ENCODE results near the gene HOXC6.

DNA sequence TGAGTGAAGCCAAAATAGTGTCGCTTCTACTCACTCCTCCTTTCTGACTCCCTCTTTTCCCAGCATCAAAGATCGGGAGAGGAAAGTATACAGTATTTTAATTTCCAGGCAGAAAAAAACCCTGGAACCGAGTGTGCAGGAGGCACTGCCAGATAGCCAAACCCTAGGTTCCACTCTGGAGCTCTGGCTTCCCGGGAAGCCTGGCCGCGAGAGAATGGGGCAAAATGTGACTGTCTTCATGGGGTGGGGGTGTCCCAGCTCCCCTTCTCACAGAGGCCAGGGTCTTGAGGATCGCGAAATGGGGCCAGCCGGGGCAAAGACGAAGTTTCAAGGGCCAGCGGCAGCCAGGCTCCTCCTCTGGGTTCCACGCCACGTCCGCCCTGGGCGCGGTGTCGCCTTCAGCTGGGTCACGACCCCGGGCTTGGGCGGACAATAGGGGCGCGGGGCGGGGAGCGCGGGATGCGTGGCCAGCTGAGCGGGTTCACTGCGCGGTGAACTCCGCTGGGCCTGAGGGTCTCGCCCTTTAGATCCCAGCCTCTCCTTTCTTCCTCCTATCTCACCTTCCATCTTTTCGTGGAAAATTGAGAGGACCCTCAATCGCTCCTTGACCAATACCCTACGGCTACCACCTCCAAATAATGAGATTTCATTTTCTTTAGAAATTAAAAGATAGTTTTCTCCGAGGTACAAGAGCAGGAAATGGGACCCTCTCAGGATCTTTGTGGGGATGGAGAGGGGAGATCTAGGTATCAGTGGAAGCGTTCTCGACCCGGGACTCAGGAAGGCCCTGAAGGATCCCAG, 32.1 kb downstream of the HOXC6 start:
- TF ChIP-seq POLR2A (IDR thresholded peaks at IDR 0.05; ENCODE audit: low read depth): no peak
- no peak for TF ChIP-seq POLR2AphosphoS5 (IDR thresholded peaks at IDR 0.05)

Measured in esophagus muscularis mucosa (tissue), 2 donors.